ENCODE results near the gene WNK2.

The WNK2 gene

DNA sequence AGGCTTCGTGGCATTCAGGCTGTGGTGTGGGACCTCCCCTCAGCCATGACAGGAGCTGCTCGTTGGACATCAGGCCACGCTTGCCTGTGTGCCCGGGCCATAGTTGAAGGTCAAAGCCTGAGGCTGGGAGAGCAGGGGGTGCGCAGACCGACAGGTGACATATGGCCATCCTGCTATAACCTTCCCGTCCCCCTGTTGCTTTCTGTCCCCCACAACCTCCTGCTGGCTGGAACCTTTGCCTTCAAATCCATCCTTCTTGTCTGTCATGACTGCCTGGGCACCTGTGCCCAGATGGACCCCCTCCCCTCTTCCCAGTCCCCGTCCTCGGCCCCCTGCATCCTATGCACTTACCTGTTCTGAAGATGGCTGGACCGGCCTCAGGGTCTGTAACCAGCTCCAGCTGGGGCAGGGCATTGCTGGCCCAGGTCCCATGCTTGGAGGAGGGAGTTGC, 83.2 kb downstream of the WNK2 start:
- no peak for DNase-seq (ENCODE audit: low spot score)

DNA sequence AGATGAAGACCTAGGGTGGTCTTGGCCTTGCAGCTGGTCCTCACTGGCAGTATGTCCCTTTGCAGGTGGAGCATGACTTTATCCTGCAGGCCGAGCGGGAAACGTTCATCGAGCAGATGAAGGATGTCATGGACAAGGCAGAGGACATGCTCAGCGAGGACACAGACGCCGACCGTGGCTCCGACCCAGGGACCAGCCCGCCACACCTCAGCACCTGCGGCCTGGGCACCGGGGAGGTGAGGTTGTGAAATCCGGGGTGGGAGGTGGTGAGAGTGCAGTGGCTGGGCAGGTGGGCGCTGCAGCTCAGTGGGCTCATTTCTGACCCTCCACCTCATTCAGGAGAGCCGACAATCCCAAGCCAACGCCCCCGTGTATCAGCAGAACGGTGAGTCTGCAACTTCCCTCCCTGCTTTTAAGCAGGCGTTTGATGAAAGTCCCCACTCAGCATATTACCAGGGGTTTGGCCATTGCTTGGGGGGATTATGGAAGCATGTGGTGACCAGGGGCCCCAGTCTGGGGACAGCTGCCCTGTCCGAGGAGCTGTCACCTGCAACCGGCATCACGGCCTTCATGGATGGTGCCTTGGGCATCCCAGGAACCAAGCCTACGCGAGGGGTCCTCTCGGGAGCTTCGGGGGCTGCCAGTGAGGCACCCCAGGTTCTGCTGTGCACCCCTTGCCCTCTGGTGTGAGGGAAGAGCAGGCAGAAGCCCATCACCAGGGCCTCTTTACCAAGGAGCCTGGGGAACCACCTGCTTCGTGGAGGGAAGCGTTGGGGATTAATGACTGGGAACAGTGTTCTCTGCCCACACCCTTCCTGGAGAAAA, 84.0 kb downstream of the WNK2 start:
- DNase-seq (ENCODE audit: low spot score), result no peak

DNA sequence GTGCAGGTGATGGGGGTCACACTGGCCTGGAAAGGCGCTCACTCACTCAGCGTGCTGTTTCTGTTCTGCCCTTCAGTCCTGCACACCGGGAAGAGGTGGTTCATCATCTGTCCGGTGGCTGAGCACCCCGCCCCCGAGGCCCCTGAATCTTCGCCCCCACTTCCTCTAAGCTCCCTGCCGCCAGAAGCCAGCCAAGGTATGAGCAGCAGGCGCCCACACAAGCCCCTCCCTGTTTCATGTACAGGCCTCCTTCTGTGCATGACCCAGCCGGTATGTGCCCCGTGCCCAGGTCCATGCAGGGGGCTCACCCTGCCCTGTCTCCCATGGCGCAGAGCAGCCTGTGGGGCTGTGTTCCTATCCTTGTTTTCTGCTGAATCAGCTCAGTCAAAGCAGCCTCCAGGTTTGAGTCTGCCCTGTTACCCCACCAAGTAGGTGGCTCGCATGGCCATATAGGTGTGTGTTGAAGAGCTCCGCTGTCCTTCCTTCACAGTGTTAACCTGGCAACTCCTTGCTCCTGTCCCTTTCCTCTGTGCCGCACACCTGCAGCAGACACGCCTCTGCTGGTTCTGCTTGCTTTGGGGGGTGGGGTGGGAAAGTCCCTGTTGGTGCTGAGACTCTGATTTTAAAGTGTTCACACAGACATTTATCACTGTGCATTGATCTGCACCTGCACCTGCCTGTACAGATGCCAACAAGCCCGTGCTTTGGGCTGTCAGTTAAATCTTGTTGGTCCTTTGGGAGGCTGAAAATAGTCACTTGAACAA, 84.8 kb downstream of the WNK2 start:
- no peak for DNase-seq (ENCODE audit: low spot score)

DNA sequence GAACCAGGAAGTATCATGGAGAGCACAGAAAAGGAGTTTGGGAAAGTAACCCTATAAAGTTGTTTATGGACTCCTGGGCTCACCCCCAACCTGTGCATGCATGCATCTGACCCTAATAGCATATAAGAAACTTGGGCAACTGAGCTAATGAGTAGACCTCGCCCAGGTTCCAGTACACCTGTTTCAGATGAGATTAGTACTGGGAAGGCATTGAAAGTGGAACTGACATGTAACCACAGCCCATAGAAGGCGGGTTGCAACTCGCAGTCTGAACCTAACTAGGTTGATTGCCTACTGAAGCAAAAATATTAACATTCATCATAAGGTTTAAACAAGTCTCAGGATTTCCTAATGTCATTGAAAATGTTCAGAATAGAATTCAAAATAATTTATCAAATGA, 87.0 kb downstream of the WNK2 start:
- no peak for DNase-seq (ENCODE audit: low spot score)

DNA sequence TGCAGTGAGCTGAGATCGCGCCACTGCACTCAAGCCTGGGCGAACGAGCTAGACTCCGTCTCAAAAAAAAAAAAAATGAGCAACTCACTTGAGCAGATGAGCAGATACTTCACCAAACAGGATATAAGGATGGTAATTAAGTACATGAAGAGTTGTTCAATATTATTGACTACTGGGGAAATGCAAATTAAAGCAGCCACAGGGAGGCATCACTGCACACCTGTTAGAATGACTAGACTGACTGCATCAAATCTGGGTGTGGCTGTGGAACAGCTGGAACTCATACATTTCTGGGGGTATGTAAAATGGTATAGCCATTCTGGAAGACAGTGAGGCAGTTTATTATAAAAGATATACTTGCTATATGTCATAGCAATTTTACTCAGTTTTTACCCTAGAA, 93.0 kb downstream of the WNK2 start:
- DNase-seq (ENCODE audit: low spot score), result no peak

DNA sequence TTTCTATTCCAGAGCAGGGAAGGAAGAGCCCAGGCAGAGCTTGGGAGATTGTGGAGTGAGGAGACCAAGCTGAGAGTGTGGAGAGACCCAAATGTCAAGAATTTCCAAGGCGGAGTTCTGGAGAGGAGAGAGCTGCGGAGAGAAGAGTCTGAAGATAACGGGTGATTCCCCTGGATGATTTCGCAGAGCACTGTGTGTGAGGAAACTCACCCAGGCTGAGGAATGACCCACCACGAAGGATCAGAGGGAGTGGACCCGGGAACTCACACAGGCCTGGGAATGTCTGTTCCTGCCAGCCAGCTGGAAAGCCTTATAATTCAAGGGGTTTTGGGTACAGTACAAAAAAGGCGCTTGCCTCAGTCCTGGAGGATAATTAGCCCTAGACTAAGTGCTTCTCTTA, 94.2 kb downstream of the WNK2 start:
- DNase-seq (ENCODE audit: low spot score), result no peak

DNA sequence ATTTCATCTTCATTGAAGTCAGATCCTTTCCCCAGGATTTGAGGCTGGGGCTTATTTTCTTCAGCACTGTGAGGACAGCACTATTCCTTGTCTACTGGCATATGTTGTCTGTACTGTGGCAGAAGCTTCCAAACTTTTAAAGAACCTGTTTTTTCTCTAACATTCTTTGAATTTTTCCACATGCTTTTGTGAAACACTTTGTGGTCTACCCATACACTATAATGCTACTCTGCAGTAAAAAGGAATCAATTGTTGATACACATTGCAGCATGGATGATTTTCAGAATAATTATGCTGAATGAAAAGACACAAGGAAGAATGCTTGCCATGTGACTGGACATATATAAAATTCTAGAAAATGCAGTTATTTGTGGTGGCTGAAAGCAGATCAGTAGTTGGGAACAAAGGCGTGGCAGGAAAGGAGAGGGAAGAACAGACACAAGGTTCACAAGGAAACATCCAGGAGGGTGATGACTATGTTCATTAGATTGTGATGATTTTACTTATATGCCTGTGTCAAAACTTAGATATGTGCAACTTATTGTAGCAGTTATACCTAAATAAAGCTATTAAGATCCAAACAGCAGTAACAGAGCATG, 96.8 kb downstream of the WNK2 start:
- peak; percentile 15 for DNase-seq (ENCODE audit: low spot score)

DNA sequence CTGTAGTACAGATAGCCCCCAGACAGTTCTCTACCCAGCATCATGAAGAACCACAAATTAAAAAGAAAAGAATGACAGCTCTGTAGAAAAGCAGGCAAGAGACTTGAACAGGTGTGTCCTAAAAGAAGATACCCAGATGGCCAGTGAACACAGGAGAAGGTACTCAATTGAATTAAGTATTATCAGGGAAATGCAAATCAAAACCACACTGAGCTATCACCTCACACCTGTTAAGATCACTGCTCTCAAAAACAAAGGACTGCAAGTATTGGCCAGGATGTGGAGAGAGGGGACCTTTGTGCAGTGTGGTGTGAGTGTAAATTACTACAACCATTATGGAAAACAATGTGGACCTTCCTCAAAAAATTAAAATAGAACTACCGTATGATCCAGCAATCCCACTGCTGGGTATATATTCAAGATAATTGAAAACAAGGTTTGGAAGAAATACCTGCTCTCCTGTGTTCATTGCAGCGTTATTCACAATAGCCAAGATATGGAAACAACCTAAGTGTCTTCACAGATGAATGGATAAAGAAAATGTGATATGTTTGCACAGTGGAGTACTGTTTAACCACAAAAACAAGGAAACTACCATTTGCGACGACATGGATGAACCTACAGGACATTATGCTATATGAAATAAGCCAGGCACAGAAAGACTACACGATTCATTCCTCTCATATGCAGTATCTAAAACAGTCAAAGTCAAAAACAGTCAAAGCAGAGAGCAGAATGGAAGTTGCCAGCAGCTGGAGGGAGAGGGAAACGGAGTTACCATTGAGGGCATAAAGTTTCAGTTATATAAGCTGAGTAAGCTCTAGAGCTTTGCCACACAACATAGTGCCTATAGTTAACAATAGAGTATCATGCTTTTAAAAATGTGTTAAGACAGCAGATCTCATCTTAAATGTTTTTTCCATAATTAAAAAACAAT, 102.6 kb downstream of the WNK2 start:
- DNase-seq (ENCODE audit: low spot score), result peak; percentile 26

DNA sequence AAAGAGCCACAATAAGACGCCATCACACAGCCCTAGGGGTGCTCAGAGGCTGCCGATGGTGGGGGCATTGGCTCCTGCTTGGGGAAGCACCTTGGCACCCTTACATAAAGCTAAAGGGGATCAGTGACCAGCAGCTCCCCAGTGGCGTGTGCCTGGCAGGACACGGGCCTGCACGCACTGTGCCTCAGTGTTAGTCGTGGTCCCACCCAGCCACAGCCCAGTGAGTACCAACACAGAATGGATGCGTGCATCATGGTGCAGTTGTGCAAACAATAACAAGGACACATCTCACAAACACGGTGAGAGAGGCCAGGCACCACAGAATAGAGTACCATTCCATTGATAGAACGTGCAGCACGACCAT, 103.2 kb downstream of the WNK2 start:
- no peak for DNase-seq (ENCODE audit: low spot score)

DNA sequence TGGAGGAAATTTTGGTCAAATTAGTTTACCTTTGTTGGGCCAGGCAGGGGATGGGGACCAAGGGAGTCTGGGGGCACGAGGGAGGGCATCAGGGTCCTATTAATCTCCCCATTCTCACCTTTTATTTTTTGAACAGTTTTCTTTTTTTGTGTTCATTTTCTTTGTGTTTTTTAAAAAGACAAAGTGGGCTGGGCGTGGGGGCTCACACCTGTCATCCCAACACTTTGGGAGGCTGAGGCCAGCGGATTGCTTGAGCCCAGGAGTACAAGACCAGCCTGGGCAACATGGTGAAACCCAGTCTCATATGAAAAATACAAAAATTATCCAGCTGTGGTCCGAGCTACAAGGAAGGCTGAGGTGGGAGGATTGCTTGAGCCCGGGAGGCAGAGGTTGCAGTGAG, 103.7 kb downstream of the WNK2 start:
- no peak for DNase-seq (ENCODE audit: low spot score)

DNA sequence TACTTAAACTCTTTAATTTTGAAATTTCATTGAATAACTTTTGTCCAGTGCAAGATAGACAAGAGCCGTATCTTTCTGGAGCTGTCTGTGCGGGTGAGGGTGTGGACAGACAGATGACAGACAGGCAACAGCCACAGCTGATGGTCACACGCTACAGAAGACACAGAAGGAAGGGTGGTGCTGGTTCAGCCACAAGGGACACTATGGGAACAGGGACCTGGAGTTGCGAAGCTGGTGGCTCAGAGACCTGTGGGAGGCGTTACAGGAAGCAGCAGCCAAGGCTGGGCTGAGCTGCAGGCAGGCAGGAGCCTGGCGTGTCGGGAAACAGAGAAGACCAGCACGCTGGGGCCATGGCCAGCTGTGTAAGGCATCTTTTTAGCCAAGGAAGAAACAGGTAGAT, 104.4 kb downstream of the WNK2 start:
- no peak for DNase-seq (ENCODE audit: low spot score)

DNA sequence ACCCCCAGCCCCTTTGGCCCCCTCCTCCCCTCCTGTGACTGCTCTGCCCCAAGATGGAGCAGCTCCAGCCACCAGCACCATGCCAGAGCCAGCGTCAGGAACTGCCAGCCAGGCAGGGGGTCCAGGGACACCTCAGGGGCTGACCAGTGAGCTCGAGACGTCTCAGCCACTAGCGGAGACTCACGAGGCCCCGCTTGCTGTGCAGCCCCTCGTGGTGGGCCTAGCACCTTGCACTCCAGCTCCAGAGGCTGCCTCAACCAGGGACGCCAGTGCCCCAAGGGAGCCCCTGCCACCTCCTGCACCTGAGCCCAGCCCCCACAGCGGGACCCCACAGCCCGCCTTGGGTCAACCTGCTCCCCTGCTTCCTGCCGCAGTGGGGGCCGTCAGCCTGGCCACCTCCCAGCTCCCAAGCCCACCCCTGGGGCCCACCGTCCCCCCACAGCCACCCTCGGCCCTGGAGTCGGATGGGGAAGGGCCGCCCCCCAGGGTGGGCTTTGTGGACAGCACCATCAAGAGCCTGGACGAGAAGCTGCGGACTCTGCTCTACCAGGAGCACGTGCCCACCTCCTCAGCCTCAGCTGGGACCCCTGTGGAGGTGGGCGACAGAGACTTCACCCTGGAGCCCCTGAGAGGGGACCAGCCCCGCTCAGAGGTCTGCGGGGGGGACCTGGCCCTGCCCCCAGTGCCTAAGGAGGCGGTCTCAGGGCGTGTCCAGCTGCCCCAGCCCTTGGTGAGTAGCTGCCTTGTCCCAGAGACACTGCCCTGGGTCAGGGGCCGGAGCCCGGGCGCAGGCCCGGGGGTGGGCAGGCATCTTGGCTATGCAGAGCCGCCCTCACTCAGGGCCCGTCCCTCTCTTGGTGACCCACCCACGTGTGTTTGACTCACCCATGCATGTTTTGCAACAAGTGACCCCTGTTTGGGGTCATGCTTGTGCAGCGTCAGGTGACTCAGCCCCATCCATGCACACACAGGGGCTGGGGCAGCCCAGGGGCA, 105.2 kb downstream of the WNK2 start:
- peak; percentile 68 for DNase-seq (ENCODE audit: low spot score)

DNA sequence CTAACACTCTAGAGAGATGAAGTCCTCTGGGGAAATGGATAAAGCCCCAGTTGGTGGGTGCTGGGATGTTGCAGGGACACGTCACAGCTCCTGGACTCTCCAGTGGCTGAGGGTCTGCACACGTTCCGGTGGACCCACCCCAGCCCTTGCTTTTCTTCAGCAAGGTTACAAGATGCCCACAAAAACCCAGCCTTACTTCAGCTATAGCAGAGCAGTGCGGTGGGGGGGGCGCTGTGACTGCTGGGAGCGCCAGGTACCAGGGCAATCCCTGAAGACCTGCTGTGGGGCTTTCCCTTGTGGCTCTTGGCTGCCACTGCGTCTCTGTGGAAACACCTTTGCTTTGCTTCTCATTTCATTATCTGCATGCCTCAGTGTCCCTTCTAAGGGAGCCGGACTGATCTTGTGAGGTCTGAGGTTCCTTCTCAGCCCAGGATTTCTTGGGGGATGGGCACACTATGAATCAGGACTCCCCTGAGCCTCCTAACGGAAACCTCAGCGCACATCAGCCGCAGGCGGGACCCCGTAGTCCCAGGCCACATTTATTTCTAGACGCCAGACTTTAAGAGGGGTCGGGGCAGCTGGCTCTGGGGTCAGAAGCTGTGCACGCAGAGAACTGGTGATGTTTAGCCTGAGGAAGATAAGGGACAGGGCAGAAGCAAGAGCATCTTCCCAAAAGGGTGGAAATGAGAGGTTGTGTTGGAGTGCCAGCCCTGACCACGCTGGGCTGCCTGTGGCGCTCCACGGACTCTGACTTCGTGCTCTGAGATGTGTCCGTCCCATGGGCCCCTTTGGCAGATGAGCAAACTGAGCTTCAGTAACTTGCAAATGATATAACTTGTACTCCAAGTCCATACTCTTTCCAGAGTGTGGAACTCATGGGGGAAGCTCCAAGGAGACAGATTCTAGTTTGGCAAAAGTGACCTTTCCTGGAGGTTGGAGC, 106.8 kb downstream of the WNK2 start:
- no peak for DNase-seq (ENCODE audit: low spot score)

DNA sequence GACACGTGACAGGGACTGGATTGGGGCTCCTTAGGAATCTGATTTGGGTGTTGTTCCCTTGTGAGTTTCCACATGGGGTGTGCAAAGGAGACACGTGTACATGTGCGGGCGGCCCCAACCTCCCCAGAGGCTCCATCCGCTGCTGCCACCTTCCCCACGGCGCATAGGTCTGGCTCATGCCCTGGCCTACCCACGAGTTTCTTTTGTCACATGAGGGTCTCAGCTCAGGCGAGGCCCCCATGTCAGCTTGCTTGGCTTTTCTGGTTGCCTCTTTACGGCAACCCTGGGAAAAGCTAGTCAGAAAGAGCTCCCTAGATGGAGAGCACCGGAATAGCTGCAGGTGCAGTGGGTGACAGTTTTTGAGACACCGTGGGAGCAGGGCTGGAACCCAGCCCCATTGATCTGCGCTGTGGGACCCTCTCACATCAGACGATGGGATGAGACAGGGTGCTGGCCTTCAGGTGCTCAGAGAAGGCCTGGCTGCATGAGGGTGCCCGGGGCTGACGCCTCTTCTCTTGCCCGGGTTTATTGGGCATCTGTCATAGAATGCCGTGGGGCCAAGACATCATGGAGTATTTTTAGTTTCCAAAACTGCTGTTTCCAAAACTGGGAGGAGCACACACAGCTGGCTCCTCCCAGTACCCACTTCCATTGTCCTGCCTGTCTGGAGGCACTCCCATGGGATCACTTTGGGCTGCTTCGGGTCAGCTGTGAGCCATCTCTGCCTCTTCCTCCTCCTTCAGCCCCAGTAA, 107.8 kb downstream of the WNK2 start:
- DNase-seq (ENCODE audit: low spot score), result no peak

DNA sequence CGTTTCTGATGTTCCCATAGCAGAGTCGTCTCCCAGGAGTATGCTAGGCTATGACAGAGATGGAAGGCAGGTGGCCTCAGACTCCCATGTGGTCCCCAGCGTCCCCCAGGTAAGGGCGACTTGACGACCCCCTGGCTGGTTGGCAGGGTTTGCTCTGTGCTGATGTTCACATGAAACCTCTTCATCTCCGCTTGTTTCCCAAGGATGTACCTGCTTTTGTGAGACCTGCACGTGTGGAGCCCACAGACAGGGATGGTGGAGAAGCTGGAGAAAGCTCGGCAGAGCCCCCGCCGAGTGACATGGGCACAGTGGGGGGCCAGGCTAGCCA, 108.3 kb downstream of the WNK2 start:
- no peak for DNase-seq (ENCODE audit: low spot score)

DNA sequence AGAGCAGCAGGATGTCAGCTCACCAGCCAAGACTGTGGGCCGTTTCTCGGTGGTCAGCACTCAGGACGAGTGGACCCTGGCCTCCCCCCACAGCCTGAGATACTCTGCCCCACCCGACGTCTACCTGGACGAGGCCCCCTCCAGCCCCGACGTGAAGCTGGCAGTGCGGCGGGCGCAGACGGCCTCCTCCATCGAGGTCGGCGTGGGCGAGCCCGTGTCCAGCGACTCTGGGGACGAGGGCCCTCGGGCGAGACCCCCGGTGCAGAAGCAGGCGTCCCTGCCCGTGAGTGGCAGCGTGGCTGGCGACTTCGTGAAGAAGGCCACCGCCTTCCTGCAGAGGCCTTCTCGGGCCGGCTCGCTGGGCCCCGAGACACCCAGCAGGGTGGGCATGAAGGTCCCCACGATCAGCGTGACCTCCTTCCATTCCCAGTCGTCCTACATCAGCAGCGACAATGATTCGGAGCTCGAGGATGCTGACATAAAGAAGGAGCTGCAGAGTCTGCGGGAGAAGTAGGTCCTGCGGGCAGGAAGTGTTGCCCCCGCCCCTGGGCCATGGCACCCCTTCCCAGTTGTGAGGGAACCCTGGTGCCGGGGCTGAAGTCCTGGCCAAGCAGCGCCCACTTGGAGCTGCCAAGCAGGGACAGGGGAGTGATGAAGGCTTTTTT, 108.9 kb downstream of the WNK2 start:
- no peak for DNase-seq (ENCODE audit: low spot score)

DNA sequence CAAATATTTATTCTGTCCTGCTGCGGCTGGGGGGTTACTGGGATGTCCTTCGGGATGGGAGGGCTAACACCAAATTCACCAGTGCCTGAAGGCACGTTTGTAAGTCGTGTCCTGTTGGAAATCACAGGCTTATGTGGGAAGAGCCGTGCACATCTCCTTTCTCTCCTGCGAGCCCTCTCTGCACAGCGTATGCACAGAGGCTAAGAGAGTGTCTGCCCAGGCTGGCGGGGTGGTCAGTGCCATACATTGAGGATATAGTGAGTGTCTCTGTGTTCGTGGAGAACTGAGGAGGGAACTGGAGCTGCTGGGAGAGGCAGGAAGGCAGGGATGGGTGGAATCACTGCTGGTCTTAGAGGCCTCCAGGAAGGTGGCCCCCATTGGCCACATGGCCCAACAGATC, 110.1 kb downstream of the WNK2 start:
- no peak for DNase-seq (ENCODE audit: low spot score)

DNA sequence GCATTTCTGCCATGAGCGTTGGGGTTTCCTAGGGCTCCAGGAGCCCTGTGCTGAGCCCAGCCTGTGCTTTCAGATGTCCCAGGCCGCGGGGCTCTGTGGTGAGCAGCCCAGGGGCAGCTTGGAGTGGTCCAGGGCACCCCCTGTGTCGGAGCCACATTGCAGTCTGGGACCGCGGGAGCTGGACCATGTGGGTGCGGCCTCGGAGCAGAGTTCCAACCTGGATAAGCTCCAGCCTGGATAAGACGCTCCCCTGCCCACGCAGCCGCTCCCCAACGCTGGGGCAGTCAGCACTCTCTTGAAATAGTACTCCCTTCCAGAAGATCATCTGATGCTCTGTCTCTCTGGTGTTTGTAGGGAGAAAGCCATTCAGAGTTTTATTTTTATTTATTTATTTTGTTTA, 111.1 kb downstream of the WNK2 start:
- no peak for DNase-seq (ENCODE audit: low spot score)
